Stimulated activated CD4-positive, alpha-beta T cell treated with anti-CD3 and anti-CD28 coated beads, Interleukin-4, amount 100 ng/mL, for 4 hours (primary cell): Measurements from ENCODE around the gene C13orf46.
"Not testable (repeated sequence)": the region's sequence is repeated elsewhere in the genome, so short reads cannot be mapped to it uniquely, and the experiment has no call there.

Experiments
- DNase-seq, 2 experiments: peaks; one replicate each; pipeline ENCODE4 v3.0.0-alpha.2; 2020

C13orf46 gene

DNA sequence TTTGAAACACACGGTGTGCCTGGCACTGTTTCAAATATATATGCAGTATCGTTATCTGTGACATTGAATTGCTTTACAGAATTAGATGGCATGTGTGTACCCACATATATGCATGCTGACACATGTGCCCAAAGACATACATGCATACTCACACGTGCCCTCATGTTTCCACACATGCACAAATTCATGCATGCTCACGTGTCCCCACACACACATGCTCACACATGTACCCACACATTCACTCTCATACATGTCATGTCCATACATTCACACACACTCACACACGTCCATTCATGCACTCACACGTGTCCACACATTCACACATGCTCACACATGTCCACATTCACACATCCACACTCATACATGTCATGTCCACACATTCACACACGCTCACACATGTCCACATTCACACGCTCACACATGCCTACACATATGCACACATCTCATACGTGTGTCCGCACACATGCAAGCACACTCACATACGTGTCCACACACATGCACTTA is 17.9 kb upstream of the C13orf46 start:
- DNase-seq, result no peak

DNA sequence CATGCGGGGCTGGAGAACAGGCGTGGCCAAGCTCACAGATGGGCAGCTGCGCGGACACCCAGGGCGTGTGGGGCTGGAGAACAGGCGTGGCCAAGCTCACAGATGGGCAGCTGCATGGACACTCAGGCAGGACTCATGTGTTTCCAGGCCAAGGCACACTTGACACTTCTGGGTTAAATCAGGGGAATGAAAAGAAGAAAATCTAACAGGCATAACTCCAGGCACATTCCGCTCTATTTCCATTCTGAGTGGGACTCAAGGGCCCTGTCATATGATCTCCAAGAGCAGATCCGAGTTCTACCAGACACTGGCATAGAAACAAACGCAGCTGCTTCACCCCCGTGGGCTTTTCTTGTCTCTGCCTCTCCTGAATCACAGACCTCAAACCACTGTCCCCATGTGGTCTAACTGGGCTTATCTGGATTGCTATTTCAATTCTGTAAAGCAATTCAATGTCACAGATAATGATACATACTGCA is 17.4 kb upstream of the C13orf46 start:
- DNase-seq, result no peak

DNA sequence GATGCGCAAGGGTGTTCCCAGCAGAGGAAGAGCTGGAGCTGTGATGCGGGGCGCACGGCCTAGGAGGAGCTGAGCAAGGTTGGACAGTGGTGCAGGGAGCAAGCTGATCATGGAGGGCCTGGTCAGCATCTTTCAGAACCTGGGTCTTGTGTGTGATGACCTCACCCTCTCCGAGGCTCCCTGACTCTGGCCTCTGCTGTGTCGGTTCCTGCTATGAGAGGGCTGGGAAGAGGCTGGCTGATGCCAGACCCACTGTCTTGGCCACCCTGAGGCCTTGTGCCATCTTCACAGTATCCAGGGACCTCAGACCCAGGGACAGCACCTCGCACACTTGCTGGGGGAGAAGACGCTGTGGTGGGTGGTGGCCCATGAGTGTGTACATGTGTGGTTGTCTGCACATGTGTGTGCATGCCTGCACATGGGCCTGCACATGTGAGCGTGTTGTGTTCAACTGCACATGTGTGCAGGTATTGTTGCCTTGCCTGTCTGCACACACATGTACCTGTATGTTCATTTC is 16.5 kb upstream of the C13orf46 start:
- DNase-seq, result no peak

DNA sequence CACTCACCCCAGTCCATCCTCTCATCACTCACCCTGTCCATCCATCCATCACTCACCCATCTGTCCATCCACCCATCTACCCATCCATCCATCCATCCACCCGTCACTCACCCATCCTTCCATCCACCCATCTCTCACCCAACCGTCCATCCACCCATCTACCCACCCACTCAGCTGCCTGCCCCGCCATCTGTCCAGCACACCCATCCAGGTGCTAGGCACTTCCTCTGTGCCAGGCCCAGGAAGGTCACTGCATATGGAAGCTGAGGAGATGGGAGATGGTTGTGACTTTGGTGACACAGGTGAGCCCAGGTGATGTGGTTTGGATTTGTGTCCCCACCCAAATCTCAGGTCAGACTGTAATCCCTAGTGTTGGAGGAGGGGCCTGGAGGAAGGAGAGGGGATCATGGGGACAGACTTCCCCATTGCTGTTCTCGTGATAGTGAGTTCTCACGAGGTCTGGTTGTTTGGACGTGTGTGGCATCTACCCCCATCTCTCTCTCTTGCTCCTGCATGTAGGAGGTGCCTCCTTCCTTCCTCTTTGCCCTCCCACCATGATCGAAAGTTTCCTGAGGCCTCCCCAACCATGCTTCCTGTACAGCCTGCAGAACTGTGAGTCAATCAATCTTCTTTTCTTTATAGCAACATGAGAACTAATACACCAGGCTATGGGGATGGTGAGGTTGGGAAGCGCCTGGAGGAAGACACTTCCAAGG is 15.9 kb upstream of the C13orf46 start:
- DNase-seq, result no peak

DNA sequence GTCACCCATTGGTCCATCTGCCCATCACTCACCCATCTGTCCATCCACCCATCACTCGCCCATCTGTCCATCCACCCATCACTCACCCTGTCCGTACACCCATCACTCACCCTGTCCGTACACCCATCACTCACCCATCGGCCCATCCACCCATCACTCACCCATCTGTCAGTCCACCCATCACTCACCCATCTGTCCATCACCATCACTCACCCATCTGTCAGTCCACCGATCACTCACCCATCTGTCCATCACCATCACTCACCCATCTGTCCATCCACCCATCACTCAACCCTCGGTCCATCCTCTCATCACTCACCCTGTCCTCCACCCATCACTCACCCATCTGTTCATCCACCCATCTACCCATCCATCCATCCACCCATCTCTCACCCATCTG is 15.0 kb upstream of the C13orf46 start:
- DNase-seq, result not testable (repeated sequence)

DNA sequence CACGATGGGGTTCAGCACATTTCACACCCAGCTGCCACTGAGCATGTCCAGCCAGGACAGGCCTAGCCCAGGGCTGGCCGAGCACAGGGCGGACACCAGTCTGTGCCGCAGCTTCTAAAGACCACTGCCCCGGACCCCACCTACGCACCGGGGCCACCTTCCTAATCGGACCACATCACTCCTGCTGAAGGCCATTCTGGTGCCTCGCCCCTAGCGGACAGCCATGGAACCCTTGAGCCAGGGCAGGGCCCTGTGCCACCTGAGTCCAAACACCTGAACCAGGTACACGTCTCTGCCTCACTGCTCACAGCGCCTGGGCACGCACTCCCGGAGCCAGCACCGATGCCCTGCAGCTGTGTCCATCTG is 8.4 kb upstream of the C13orf46 start:
- no peak for DNase-seq

DNA sequence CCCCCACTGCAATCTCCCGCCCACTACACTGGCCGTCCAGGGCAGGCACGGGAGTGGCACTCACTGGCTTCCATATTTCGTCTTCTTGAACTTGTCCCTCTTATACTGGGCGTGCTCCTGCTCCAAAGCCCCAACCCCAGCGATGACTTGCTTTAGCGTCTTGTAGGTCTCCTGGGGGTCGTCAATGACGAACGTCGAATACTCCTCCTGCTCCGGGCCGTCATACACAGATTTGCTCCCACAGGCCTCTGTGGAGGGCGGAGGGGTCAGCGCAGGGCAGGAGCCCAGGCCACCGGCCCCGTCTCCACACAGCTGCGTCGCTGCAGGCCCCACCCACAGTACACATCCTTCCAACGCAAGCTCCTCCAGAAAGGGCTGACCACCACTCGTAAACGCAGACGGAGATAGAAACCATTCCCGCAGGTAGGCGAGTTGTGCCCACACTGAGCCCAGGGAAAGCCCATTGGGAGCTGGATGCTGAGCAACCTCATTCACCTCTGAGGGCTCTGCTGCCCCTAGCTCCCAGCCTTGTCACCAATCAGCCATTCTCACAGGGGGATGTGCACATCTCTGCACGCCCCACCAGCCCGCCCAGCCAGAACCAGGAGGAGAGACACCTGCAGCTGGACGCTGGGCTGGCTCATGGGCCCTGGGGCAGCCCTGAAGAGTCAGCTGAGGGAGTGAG is 7.9 kb upstream of the C13orf46 start:
- no peak for DNase-seq

DNA sequence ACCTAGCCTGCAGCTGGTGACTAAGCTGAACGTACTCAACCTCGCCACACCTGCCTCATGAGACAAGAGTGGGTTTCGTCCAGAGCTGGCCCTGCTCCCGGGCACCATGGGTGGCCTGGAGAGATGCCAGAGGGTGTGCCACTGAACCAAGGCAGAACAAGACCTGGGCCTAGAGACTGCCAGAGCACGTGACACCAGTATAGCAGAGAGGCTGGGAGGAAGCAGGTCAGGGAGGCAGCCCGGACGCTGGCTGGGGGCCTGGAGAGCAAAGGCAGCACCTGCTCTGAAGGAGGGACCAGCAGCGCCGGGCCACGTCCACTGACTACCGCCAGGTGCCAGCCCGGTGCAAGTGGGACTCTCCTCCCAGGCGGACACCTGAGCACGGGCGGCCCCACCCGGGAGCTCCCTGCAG is 7.3 kb upstream of the C13orf46 start:
- no peak for DNase-seq

DNA sequence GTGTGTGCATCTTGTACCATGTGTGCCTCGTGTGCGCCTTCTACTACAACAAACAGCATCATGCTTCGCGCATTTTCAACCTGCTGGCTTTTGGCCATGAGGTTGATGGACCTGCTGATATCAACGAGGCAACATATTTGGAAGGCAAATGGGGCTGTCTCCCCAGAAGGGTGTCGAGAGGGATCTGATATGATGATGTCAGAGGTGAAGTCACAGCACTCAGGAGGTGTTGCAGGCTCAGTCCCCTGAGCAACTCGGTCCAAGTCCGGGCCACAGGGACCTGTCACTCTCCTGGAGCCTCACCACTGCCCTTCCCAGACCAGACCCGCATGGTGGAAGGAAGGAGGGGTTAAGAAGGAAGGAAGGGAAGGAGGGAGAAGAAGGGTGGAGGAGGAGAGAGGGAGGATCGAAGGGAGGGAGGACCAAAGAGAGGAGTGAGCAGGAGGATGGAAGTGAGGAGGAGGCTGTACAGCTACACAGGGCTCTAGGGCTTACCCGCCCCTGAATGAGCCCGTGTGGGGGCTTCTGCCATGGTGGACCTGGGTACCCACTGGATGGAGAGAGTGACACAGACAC is 6.7 kb upstream of the C13orf46 start:
- no peak for DNase-seq

DNA sequence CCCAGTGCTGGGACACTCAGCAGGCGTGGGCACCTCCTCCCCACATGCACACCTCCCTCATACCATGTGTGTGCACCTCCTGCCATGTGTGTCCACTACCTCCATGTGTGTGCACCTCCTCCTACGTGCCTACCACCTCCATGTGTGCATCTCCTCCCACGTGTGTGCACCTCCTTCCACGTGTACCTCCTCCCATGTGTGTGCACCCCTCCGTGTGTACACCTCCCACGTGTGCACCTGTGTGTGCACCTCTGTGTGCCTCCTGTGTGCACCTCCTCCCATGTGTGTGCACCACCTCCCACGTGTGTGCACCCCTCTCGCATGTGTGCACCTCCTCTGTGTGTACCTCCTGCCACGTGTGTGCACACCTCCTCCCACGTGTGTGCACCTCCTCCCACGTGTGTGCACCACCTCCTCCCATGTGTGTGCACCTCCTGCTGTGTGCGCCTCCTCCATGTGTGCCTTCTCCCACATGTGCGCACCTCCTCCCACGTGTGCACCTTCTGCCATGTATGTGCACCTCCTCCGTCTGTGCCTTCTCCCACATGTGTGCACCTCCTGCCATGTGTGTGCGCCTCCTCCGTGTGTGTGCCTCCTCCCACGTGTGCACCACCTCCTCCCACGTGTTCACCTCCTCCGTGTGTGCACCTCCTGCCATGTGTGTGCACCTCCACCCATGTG is 6.1 kb upstream of the C13orf46 start:
- no peak for DNase-seq

DNA sequence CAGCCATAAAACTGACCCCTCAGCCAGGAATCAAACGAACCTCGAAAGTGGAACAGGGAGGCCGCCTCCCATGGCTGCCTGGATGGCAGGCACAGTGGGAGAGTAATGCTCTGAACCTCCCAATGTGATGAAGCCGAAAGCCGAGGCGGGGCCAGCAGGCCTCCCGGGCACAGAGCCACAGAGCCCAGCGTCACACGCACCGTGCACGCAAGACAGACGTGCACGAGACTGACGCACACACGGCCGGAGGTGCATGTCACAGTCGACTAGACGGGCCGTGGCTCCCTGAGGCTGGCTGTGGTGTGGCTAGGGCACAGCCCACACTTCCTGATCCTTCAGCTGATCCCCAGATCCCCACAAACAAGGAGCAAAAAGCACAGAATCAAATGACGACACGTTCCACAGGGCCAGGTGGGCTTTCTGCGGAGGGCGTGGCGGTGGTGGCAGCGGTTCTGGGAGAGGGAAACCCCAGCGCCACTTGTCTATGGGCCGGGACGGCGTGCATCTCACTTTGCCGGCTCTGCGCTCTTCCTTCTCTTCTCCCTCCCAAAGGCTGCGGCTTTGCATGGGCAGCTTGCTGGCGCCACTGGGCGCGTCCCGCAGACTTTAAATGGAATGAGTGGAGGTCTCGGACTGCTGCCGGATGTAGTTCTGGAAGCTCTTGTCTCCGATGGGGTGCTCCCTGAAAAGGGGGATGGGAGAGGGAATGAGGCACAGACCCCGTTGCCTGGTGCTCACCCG is 5.0 kb upstream of the C13orf46 start:
- DNase-seq, result no peak

DNA sequence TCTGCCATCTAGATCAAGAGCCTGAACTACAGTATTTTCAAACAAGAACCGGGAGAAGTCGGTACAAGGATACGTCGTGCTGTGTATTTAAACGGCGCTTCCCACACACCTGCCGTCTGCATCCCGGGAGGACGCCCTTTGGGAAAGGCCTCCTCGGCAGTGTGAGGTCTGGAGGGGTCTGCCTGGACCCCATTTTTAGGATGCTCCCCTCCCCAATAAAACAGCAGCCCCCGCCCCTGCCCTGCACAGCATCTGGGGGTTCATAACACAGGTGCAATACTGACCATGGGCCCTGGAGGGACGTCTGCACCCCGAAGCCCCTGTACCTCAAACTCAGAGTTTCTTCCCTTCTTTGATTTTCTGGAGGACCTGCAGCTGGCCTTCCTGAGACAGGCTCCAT is 4.1 kb upstream of the C13orf46 start:
- DNase-seq, result no peak

DNA sequence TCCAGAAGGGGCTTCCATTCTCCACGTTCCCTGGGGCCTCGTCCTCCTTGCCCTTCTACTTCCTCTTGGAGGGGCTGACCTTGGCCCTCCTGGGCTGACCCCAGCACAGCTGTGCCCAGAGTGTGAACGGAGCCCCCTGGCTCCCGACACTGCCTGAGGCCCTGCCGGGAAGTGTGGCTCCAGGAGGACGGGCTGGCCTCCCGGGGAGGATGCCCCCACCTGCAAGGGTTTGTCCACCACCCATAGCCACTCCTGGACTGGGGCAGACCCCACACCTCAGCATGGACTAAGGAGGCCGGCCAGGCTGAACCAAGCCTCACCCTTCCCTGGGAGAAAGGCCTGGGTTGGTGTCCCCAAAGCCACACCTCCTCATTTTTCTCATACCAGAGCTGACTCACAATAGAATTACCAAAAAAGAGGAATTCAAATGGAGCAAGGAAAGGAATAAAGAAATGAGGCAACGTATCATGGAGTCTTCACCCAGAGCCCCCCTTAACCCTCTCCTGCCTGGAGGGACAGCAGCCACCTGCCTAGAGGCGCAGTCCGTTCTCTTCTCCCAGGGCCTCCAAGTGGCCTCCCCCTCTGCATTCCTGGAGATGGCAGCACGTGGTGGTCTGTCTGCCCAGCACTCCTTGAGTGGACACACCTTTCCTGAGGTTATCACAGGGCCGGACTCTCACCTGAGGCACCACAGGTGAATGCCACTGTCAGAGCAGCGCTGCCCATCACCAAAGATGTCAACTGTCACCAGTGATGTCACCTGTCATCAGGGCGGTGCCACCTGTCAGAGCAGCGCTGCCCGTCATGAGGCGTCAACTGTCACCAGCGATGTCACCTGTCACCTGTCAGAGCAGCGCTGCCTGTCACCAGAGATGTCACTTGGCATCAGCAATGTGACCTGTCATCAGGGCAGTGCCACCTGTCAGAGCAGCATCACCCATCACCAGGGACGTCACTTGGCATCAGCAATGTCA is 3.1 kb upstream of the C13orf46 start:
- no peak for DNase-seq

DNA sequence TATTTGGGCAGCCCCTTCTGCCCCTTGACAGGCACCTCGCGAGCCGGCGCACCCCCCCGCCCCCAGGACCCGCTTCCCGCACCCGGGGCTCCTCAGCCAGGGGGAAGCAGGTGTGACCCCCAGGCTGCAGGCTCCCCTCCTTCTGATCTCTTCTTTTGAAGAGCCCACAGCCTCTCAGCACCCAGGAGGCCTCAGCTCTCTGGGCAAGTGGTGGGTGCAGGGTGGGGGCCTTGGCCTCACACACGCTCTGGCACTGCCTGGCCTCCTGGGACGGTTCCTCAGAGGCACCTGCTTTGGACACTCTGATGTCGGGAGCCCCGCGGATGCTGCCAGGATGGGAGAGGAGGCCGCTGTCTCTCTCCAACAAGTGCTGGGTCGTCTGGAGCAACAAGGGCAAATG is 1.5 kb upstream of the C13orf46 start:
- no peak for DNase-seq

DNA sequence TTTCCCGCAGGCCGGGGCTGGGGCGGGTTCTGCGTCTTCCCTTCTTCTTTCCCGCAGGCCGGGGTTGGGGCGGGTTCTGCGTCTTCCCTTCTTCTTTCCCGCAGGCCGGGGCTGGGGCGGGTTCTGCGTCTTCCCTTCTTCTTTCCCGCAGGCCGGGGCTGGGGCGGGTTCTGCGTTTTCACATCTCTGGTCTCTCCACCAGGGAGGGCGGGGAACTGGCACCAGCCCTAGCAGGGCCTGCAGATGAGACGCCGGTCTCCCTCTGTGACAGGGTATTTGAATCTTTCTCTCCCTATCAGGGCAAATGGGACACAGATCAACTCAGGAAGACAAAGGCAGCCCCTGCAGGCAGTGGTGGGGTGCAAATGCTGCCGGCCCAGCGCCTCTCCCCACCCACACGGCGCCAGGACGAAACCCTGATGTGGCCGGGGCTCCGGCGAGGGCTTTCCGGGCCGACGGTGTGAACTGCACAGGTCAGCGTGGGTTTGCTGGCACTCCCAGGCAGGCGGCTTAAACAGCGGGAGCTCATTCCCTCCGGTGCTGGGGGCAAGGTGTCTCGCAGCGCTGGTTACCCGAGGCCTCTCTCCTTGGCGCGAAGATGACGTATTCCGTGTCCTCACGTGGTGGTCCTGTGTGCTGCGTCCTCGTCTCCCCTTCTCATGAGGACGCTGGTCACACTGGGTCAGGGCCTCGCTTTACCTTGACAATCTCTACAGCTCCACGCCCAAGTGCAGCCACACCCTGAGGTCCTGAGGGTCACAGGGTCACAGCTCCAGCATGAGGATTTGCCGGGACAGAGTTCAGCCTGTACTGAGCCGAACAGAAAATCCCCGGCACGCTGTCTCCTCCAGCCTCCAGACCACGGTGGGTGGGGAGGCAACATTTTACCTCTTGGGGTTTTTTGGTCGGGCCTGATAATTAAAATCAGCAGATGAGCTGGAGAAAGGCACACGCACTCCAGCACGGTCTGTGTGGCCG is 717 bp upstream of the C13orf46 start:
- DNase-seq, result no peak

DNA sequence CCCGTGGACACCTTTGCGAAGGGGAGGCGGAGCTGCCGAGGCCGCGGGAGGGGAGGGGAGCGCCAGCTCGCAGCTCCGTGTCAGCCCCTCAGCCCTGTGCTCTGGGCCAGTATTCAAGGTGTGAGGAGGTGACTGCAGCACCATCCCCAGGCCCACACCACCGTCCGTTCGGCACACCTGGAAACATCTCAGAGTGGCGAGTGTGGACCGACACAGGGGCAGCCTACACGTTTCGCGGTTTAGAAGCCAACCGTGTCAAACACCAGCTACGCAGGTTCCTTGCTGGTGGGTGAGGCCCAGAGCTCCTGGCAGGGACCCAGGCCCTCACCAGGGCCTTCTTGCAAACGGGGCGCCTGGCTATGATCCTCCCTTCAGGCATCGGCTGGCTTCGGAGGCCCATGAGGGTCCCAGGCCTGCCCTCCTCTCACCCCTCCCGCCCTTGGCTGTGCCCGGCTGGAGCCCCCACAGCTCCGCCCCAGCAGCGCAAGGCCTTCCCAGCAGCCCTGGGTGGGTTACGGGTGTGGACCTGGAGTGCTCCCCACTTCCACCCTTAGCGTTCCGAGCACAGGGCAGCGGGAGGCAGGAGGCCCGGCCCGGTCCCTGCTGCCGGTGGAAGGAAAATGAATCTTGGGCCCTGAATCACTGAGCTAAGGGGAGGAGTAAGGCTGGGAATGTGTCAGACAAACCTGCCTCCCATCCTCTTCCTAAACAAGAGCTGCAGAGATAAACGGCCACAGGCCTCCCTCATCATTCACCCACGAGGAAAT is 1.2 kb downstream of the C13orf46 start:
- no peak for DNase-seq

DNA sequence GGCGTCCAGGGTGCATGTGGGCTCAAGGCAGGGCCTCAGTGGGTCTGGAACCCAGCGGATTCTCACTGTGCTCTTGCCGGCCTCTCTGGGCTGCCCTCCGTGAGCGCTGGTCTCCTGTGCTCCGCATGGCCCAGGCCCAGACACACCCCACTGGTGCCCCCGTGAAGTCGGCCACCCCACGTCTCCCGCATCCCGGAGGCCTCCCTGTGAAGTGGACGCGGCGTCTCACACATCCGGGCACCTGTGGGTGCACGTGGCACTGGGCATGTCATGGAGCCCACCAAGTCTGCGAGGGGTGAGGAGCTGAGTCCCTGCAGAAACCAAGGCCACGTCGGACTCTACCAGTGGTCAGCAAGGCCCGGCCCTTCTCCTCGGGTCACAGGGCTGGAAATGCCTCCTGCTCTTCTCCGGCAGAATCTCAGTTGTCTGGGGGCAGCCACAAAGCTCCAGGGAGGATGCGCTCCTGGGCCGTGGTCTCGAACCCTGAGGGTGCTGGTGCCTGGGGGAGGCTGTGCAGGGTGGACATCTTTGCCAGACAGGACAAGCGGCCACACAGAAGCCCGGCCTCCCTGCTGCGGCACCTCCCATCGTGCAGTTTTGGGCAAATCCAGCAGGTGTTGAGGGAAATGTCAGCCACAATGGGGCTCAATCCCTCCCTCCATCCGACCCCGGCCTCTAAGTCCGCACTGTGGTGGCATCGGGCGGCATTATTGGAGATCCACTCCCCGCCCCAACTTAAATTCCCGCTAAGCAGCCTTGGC is 2.2 kb downstream of the C13orf46 start:
- DNase-seq, result no peak

DNA sequence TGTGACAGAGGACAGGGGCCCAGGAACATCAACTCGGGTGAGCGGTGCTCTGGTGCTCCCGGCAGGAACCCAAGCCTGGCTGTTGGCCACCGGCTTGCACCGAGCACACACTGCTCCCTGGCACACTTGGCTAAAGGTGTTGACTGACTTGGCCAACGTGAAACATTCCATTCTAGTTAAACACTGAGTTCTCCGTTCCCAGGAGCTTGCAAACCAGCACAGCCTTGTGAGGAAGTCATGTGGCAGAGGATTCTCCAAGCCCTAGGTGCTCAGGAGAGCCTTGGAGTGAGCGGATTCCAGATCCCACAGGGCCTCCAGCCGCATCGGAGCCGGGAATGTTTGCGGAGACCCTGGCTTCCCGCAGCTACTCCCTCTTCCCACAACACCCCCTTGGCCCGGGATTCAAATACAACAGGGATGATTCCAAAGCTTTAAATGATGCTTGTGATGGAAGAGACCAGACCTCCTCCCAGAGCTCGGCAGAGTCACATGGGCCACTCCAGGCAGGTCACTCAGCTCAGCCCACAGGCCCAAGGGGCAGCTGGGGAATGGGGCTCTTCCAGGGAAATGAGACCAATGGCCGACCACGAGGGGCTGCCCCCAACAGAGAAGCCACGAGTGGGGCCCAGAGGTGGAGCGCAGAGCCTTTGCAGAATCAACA is 2.9 kb downstream of the C13orf46 start:
- DNase-seq, result no peak
